AG08396 (cell line): Measurements from ENCODE around the gene SH3PXD2B.
"Not testable (repeated sequence)": the region's sequence is repeated elsewhere in the genome, so short reads cannot be mapped to it uniquely, and the experiment has no call there.

Experiments used
- DNase-seq: peaks from one replicate; pipeline ENCODE4 v3.0.0; 2012; ENCODE audit warnings: low spot score, mixed read lengths

The SH3PXD2B gene

GRCh38 chr5:172336676-172337285, 117.5 kb downstream of the SH3PXD2B start:
- no peak for DNase-seq

DNA sequence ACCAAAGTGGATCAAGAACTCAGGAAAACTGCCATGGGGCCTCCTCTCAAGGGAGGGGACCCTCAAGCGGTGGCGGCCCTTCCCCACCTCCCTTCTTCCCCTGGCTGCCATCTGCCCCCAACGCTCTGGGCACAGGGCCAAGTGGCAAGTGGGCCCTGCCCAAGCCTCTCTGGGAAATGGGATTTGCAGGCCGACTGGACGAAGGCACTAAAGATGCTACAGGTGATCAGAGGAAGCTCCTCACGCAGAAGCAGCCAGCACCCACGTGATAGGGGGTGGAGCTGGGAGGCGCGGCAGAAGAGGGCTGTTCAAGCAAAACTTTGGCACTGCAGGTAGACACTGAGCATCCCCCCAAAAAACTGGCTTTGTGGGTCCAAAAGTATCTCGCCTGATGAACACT, 118.1 kb downstream of the SH3PXD2B start:
- no peak for DNase-seq

DNA sequence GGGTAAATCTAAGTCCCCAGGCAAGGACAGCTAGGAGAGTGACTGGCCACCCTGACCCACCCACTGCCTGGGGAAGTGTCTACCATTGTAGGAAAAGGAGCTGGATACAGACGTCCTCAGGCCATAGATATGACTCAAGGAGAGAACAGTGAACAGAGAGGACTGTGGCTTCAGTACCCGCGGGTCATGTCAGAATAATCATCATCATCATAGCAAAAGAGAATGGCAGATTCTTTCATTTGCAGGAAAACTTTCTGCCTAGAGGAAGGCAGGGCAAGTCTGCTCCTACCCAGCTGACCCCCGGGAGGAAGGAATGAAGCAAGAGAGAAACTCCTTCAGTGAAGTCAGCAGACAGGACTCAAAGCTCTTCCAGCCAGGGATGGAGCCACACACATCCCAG, 118.6 kb downstream of the SH3PXD2B start:
- DNase-seq = no peak

GRCh38 chr5:172334641-172335040, 119.7 kb downstream of the SH3PXD2B start:
- no peak for DNase-seq

GRCh38 chr5:172334196-172334595, 120.1 kb downstream of the SH3PXD2B start:
- DNase-seq = no peak

DNA sequence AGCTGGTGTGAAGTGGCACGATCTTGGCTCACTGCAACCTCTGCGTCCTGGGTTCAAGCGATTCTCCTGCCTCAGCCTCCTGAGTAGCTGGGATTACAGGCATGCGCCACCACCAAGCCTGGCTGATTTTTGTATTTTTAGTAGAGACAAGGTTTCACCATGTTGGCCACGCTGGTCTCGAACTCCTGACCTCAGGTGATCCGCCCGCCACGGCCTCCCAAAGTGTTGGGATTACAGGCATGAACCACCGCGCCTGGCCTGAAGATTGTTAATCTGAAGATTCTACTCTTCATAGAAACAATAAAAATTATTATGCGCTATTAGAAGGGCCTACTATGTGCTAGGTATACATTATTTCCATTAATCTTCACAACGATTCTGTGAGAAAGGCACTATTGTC, 127.4 kb downstream of the SH3PXD2B start:
- DNase-seq = not testable (repeated sequence)

GRCh38 chr5:172325452-172325851, 128.9 kb downstream of the SH3PXD2B start:
- no peak for DNase-seq

DNA sequence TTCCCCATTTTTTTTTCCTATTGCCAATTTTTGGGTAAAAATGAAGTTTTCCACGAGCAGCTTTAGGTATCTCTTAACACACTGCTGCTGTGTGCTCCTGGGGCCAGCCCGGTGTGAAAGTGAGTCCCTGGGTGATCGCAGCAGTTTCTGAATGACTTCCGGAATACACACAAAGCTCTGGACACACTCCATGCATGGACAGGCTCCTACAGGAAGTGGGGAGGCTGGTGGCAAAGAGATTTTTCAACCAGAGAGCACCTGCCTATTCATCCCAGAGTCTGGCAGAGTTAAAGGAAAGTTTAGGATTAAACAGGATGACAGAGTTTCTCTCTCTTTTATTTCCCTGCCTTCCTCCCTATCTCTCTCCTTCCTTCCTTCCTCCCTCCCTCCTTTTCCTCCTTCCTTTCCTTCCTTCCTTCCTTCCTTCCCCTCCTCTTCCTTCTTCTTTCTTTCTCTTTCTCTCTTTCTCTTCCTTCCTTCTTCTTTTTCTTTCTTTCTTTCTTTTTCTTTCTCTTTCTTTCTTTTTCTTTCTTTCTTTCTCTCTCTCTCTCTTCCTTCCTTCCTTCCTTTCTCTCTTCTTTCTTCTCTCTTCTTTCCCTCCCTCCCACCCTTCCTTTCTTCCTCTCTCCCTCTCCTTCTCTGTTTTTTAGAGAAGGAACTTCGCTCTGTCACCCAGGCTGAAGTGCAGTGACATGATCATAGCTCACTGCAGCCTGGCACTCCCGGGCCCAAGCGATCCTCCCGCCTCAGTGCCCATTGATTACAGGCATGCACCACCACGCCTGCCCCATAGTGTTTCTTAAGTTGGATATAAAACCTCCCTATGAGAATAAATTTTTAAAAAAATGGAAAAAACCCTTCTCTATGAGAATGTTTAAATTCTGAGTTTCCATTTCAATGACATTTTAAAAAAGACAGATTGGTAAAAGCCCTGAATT, 132.0 kb downstream of the SH3PXD2B start:
- no peak for DNase-seq

GRCh38 chr5:172321593-172321992, 132.7 kb downstream of the SH3PXD2B start:
- no peak for DNase-seq

DNA sequence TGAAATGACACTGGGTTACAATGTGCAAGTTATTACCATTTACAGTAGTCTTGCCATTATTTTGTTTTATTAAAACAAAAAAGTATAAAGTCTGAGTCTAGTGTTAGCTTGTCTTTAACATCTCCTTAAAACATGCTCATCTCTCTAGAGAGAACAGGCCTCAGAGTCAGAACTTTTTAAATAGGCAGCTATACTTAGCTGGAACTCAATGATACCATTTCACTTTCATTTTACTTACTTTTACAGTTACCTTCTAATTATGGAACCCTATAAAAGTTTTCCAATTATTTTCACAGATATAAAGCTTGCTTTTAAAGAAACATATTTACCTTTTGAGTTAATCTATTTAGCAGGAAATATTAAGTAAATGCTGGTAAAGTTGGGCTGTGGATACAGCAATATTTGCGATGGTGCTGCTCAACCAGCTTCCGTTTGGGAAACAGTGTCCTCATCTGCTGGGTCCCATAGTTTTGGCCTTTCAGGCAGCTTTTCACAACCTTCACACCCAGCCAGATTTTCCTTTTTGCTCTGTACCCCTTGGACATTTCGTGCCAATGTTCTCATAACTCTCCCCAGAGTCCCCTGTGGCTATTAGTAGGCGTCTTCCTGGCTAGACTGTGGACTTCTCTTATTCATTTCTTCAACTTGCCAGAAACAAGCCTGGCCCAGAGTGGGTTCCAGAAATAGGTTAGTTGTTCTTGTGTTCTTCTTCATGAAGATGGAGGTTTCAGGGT, 134.4 kb downstream of the SH3PXD2B start:
- no peak for DNase-seq

DNA sequence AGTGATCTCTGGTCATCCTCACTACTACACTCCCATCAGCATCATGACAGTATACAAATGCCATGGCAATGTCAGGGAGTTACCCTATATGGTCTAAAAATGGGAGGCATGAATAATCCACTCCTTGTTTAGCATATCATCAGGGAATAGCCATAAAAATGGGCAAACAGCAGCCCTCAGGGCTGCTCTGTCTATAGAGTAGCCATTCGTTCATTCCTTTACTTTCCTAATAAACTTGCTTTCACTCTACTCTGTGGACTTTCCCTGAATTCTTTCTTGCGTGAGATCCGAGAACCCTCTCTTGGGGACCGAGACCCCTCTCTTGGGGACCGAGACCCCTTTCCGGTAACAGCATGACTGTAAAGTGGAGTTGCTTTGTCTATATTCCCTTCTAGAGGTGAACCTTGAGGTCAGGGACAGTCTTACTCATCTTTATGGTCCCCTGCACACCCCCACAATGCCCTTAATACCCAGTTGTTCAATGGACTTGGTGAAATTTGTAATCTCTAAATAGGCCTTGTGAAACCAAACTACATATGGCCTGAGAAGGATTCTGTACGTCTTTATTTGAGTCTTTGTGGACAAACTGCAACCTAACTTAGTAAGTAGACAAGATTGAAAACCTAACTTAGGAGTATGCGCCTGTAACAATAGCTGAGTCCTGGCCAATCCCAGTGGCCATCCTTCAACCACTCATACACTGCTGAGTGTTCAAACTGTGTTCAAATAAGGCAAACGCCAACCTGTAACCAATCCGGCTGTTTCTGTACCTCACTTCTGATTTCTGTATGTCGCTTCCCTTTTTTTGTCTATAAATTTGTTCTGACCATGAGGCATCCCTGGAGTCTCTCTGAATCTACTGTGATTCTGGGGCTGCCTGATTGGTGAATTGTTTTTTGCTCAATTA, 138.5 kb downstream of the SH3PXD2B start:
- no peak for DNase-seq

GRCh38 chr5:172313915-172314314, 140.4 kb downstream of the SH3PXD2B start:
- DNase-seq = no peak

DNA sequence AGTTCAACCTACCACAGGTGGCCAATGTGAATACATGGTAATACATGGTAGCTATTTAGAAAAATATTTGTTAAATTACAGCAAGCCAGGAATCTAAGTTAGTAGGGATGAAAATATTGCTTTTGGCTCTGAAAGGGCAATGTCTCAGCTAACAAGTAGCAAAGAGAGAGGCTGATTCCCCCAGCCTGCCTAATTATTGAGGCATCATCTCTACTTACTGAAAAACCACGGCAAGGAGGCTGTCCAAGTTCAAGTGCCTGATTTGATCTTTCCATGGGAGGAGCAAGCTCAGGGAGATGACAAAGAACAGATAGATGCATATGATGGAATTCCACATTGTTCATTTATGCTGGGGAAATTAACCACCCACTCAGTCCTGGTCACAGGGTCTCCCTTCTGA, 142.0 kb downstream of the SH3PXD2B start:
- DNase-seq = no peak

DNA sequence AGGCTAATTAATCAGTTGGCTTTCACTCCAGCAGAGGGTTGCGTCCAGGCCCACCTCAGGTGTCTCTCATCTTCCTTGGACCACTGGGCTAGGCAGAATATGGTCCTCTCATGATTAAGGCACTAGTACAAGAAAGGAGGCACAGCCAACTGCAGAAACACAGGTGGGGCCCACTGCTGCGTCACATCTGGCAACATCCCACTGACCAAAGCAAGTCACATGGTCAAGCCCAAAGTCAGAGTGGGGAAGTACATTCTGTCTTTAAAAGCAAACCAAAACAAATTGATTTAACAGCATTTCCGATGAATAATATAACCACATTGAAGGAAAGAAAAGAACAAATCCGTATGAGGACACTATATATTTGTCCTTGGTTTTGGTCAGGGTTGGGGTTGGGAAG, 142.7 kb downstream of the SH3PXD2B start:
- no peak for DNase-seq

DNA sequence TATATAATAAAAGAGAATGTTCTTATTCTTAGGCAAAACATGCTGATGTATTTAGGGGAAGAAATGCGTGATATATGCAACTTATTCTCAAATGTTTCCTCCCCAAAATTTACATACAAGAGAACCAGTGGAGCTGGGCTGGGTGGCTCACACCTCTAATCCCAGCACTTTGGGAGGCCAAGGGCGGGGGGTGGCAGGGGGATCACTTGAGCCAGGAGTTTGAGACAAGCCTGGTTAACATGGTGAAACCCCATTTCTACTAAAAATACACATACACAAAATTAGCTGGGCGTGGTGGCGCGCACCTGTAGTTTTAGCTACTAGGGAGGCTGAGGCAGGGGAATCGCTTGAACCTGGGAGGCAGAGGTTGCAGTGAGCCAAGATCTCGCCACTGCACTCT, 143.3 kb downstream of the SH3PXD2B start:
- no peak for DNase-seq

- no peak for DNase-seq
Observed at GRCh38 chr5:172305380-172305779, 148.9 kb downstream of the SH3PXD2B start.

DNA sequence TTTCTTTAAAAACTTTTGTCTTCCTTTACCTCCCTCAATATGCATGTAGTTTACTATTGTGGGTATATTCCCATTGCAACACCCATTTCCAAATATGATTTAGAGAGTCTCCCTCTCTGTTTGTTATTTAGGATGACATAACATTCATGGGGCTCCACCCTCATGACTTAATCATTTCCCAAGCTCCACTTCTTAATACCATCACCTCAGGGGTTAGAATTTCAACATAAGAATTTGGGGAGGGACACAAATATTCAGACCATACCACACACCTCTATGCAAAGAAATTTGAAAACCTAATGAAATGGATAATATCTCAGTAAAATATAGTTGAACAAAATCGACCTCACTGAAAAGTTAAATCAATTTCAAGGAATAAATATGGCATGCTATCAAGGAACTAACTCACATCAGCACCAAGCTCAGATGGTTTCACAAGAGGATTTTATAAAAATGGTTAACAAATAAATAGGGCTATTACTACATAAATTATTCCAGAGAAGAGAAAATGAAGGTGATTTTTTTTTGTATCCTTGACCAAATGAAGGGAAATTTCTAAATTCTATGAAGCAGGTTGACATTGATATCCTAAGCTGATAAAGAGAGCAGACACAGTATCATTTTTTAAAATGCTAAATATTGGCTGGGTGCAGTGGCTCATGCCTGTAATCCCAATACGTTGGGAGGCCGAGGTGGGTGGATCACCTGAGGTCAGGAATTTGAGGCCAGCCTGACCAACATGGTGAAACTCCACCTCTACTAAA, 150.6 kb downstream of the SH3PXD2B start:
- no peak for DNase-seq

GRCh38 chr5:172303162-172303561, 151.2 kb downstream of the SH3PXD2B start:
- no peak for DNase-seq

GRCh38 chr5:172302047-172302710, 152.1 kb downstream of the SH3PXD2B start:
- no peak for DNase-seq

DNA sequence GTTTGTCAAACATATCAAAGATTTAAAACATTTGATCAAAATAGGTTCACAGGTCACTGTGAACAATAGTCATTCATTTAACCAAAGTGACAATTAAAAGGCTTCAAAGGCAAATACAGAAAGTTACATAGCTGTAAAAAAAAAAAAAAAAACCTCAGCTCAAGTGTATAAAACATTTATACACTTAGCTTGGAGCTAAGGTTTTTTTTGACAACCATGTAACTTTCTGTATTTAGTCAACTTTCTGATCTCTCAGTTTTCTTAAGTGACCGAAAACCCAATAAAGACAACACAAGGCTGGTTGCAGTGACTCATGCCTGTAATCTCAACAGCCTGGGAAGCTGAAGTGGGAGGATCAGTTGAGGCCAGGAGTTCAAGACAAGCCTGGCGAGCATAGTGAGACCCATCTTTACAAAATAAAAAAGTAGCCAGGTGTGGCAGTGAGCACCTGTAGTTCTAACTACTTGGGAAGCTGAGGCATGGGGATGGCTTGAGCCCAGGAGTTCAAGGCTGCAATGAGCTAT, 154.3 kb downstream of the SH3PXD2B start:
- no peak for DNase-seq
